Common myeloid progenitor, CD34-positive (primary cell): ENCODE data around the gene CUX1.

Experiments
- CTCF ChIA-PET: fragments of 350-600 bp; sonication (Branson Sonifier 250); formaldehyde crosslinking; loops from one replicate; lab custom pipeline; 2021; ENCODE audit warnings: antibody characterized with exemption; lab: Charles Lee
- POLR2A ChIA-PET: fragments of 350-600 bp; sonication (Branson Sonifier 250); formaldehyde crosslinking; loops from one replicate; lab custom pipeline; 2021; ENCODE audit warnings: antibody characterized with exemption; lab: Charles Lee
- DNase-seq, 3 donors: peaks; one replicate each; pipeline versions ENCODE4 v3.0.0 to v3.0.0-alpha.2; 2013
- H3K27ac ChIP-seq, 2 experiments: 1 replicate in 1 of 2; 2 replicates in 1 of 2; pipeline ENCODE4 v1.7.0; 2013; ENCODE audit warnings: inconsistent platforms in 2 of 2, low read length in 2 of 2, mild to moderate bottlenecking in 2 of 2, low read depth in 1 of 2, moderate library complexity in 1 of 2; ENCODE audit not compliant: severe bottlenecking in 2 of 2, insufficient read depth in 1 of 2, poor library complexity in 1 of 2
- H3K27me3 ChIP-seq, 5 experiments: replicated peaks in 2 of 5; 1 replicate in 3 of 5; 2 replicates in 2 of 5; pipeline versions ENCODE4 v1.6.1 to v1.7.0; 2013; ENCODE audit warnings: low read length in 4 of 5, mild to moderate bottlenecking in 2 of 5, moderate library complexity in 2 of 5, inconsistent platforms in 1 of 5; ENCODE audit not compliant: insufficient read depth in 5 of 5, control insufficient read depth in 4 of 5
- H3K36me3 ChIP-seq, 4 experiments: 1 replicate in 2 of 4; 2 replicates in 2 of 4; pipeline versions ENCODE4 v1.6.1 to v1.7.0; 2013; ENCODE audit warnings: low read length in 3 of 4, control low read depth in 1 of 4, mild to moderate bottlenecking in 1 of 4; ENCODE audit not compliant: control insufficient read depth in 4 of 4, insufficient read depth in 4 of 4
- H3K4me1 ChIP-seq, 4 experiments: 1 replicate in 3 of 4; 2 replicates in 1 of 4; pipeline versions ENCODE4 v1.6.1 to v1.7.1; 2013; ENCODE audit warnings: low read length in 3 of 4, mild to moderate bottlenecking in 3 of 4, control low read depth in 1 of 4, inconsistent platforms in 1 of 4, moderate library complexity in 1 of 4; ENCODE audit not compliant: control insufficient read depth in 4 of 4, insufficient read depth in 4 of 4; ENCODE audit errors: control extremely low read depth in 1 of 4
- H3K4me3 ChIP-seq, 7 experiments: 1 replicate in 4 of 7; 2 replicates in 3 of 7; pipeline versions ENCODE4 v1.5.1 to v1.7.0; 2013; ENCODE audit warnings: mild to moderate bottlenecking in 7 of 7, low read length in 6 of 7, moderate library complexity in 6 of 7, inconsistent platforms in 2 of 7, low read depth in 2 of 7, control low read depth in 1 of 7; ENCODE audit not compliant: insufficient read depth in 4 of 7, control insufficient read depth in 1 of 7; ENCODE audit errors: extremely low read depth in 1 of 7
- H3K9me3 ChIP-seq, 5 experiments: 1 replicate in 4 of 5; 2 replicates in 1 of 5; pipeline versions ENCODE4 v1.6.1 to v1.7.1; 2013; ENCODE audit warnings: low read length in 4 of 5, mild to moderate bottlenecking in 2 of 5, inconsistent platforms in 1 of 5, low read depth in 1 of 5, moderate library complexity in 1 of 5; ENCODE audit not compliant: control insufficient read depth in 4 of 5, insufficient read depth in 2 of 5; ENCODE audit errors: control extremely low read depth in 1 of 5
- WGBS: methylation state at CpG from one replicate; pipeline ENCODE4 v1.1.5; 2013; ENCODE audit not compliant: insufficient coverage; 5-methylcytosine and 5-hydroxymethylcytosine counted together

CUX1 gene

GRCh38 chr7:102101926-102102325 is 284.5 kb downstream of the CUX1 start:
- H3K27me3 ChIP-seq = no peaks in the 10 kb centered on the region
- POLR2A ChIA-PET = no interaction called here
- H3K27ac ChIP-seq = no peak overlapping the region
- 97% methylated on average over 11 of the region's 11 CpGs for WGBS
- no peaks in the 10 kb centered on the region for H3K4me1 ChIP-seq
- DNase-seq = no peak
- no peak overlapping the region for H3K4me3 ChIP-seq
- CTCF ChIA-PET = no interaction called here
- H3K9me3 ChIP-seq = no peaks in the 10 kb centered on the region
- H3K36me3 ChIP-seq = peaks cover 13 to 68% (median 56%) of the 10 kb centered on the region in 4 experiments

- no peak for DNase-seq
- no peak overlapping the region for H3K27ac ChIP-seq
- POLR2A ChIA-PET = no interaction called here
- 54% methylated on average over 3 of the region's 5 CpGs for WGBS
- H3K4me1 ChIP-seq = no peaks in the 10 kb centered on the region
- CTCF ChIA-PET = no interaction called here
- H3K4me3 ChIP-seq = no peak overlapping the region
- H3K36me3 ChIP-seq = peaks cover 9 to 68% (median 54%) of the 10 kb centered on the region in 4 experiments
- H3K27me3 ChIP-seq = no peaks in the 10 kb centered on the region
- H3K9me3 ChIP-seq = no peaks in the 10 kb centered on the region
Measured at GRCh38 chr7:102103027-102103372, 285.6 kb downstream of the CUX1 start.

GRCh38 chr7:102104245-102104644 is 286.8 kb downstream of the CUX1 start:
- 100% methylated on average over 4 of the region's 5 CpGs for WGBS
- Histone ChIP-seq H3K27ac (no peak overlapping the region), H3K36me3 (peaks cover 7 to 68% (median 48%) of the 10 kb centered on the region in 4 experiments), H3K4me1 (no peaks in the 10 kb centered on the region), H3K4me3 (no peak overlapping the region), H3K27me3 (no peaks in the 10 kb centered on the region), H3K9me3 (no peaks in the 10 kb centered on the region)
- ChIA-PET POLR2A (no interaction called here), CTCF (no interaction called here)
- DNase-seq = peak in 1 of 3 donors; percentile 13

GRCh38 chr7:102106625-102107024 is 289.2 kb downstream of the CUX1 start:
- H3K9me3 ChIP-seq = no peaks in the 10 kb centered on the region
- no peak overlapping the region for H3K27ac ChIP-seq
- peaks cover 7 to 56% (median 42%) of the 10 kb centered on the region in 4 experiments for H3K36me3 ChIP-seq
- H3K4me3 ChIP-seq = no peak overlapping the region
- ChIA-PET CTCF (interaction anchor here (1.2 kb wide), 1 partner anchor 17 kb away, joined by 3 read pairs; no protein-coding TSS in a partner anchor), POLR2A (no interaction called here)
- no peaks in the 10 kb centered on the region for H3K4me1 ChIP-seq
- no peaks in the 10 kb centered on the region for H3K27me3 ChIP-seq
- DNase-seq = no peak
- 93% methylated on average over 2 of the region's 5 CpGs for whole genome bisulfite sequencing

GRCh38 chr7:102107474-102108104 is 290.2 kb downstream of the CUX1 start:
- H3K9me3 ChIP-seq = no peaks in the 10 kb centered on the region
- H3K4me1 ChIP-seq = no peaks in the 10 kb centered on the region
- CTCF ChIA-PET = no interaction called here
- DNase-seq = no peak
- H3K36me3 ChIP-seq = peaks cover 7 to 57% (median 39%) of the 10 kb centered on the region in 4 experiments
- no peak overlapping the region for H3K4me3 ChIP-seq
- 97% methylated on average over 11 of the region's 19 CpGs for WGBS
- H3K27me3 ChIP-seq = no peaks in the 10 kb centered on the region
- POLR2A ChIA-PET = no interaction called here
- no peak overlapping the region for H3K27ac ChIP-seq

- POLR2A ChIA-PET = no interaction called here
- Histone ChIP-seq H3K4me3 (no peak overlapping the region), H3K9me3 (no peaks in the 10 kb centered on the region), H3K36me3 (peaks cover 17 to 67% (median 46%) of the 10 kb centered on the region in 4 experiments), H3K4me1 (no peaks in the 10 kb centered on the region), H3K27ac (no peak overlapping the region), H3K27me3 (no peaks in the 10 kb centered on the region)
- no peak for DNase-seq
- WGBS = 94% methylated on average over 21 of the region's 36 CpGs
- CTCF ChIA-PET = interaction anchor here (0.5 kb wide), 1 partner anchor 299 kb away, joined by 3 read pairs; no protein-coding TSS in a partner anchor
Measured at GRCh38 chr7:102111061-102112041, 293.9 kb downstream of the CUX1 start.

- Histone ChIP-seq H3K27me3 (no peaks in the 10 kb centered on the region), H3K36me3 (peaks cover 12 to 65% (median 52%) of the 10 kb centered on the region in 4 experiments)
Measured at GRCh38 chr7:102115181-102115580, 297.8 kb downstream of the CUX1 start.

More at GRCh38 chr7:102115181-102115580, 297.8 kb downstream of the CUX1 start:
- DNase-seq = no peak
- ChIA-PET CTCF (no interaction called here), POLR2A (no interaction called here)
- Histone ChIP-seq H3K4me3 (no peak overlapping the region), H3K9me3 (no peaks in the 10 kb centered on the region), H3K27ac (no peak overlapping the region), H3K4me1 (no peaks in the 10 kb centered on the region)
- 83% methylated on average over 6 of the region's 7 CpGs for WGBS
